HEK293T (cell line): ENCODE results near the gene TRIM47.

Source experiments
- ARNT ChIP-seq: fragments of 450-650 bp; IDR thresholded peaks from 2 replicates; pipeline ENCODE4 v1.6.1; 2017; ENCODE audit warnings: mild to moderate bottlenecking
- FOXA1 ChIP-seq: fragments of 450-650 bp; IDR thresholded peaks from 2 replicates; pipeline ENCODE4 v1.6.1; 2016; ENCODE audit warnings: mild to moderate bottlenecking
- FOXK2 ChIP-seq: fragments of 450-650 bp; IDR thresholded peaks from 2 replicates; pipeline ENCODE4 v1.6.1; 2016; ENCODE audit warnings: mild to moderate bottlenecking
- TF ChIP-seq, protein P1 (sequence below): fragments of 450-650 bp; IDR thresholded peaks from 2 replicates; pipeline ENCODE4 v1.6.1; 2016

DNA sequence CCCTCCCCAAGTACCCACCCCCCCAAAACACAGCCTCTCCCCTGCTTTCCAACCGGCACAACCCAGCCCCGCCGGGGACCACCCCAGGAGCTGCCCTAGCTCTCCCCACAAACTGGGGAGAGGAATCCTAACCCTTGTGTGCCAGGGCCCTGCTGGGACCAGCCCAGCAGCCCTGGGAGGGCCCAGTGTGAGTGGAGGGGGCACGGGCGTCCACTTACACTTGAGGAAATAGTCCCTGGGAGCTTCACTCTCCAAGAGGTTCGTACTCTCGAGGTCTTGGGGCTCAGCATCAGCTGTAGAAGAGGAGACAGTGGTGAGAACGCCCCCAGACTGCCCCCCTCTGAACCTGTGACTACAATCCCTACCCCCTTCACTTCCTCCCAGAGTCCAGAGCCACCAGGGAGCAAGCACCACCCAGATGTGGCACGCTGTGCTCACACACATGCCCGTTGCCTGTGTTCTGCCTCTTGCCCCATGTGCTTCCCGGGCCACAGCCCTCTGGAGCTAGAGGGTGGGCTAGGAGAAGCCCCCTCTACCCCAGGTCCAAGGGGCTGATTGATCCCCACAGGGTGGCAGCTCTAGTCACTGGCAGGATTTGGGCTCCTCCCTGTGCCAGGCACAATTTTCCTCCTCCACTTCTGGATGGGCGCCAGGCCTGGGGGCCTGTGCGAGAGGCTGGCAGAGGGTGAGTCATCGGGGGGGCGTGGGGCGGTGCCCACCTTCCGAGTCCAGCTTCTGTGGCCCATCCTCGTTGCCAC lies 3.0 kb downstream of the TRIM47 start:
- TF ChIP-seq FOXA1 = no peak
- TF ChIP-seq FOXK2 = no peak
- TF ChIP-seq, protein P1, sequence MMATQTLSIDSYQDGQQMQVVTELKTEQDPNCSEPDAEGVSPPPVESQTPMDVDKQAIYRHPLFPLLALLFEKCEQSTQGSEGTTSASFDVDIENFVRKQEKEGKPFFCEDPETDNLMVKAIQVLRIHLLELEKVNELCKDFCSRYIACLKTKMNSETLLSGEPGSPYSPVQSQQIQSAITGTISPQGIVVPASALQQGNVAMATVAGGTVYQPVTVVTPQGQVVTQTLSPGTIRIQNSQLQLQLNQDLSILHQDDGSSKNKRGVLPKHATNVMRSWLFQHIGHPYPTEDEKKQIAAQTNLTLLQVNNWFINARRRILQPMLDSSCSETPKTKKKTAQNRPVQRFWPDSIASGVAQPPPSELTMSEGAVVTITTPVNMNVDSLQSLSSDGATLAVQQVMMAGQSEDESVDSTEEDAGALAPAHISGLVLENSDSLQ = no peak
- TF ChIP-seq ARNT = no peak
